Pancreas (tissue), 10 donors: ENCODE measurements around the gene ABCA6. TPM values are rescaled to one million over a fixed set of nuclear protein-coding genes. Genes with fewer than 3 reads are reported as not detected.

ENCODE experiments used
- ATAC-seq, 4 donors: fragments of 200-7000 bp; cut with Tn5 transposase; one replicate each; pipeline versions ENCODE4 v1.8.0 to v1.9.1; 2020; ENCODE audit warnings: mild to moderate bottlenecking in 4 of 4, moderate library complexity in 4 of 4
- DNase-seq, 6 donors: peaks; one replicate each; pipeline ENCODE4 v3.0.0-alpha.2; 2020
- FAIRE-seq: peaks from 2 replicates; lab custom pipeline; 2012; peaks lifted over from hg19 to GRCh38; lab: Jason Lieb, UNC
- H3K27ac ChIP-seq, 4 donors: fragments of 200-600 bp; sonication (generic); 1 replicate in 3 of 4; 2 replicates in 1 of 4; pipeline versions ENCODE4 v1.5.0 to v1.8.0; 2020
- H3K27me3 ChIP-seq, 4 donors: fragments of 200-600 bp; one replicate each; pipeline ENCODE4 v1.8.0; 2021
- H3K36me3 ChIP-seq, 3 donors: fragments of 200-600 bp; sonication (generic) in 1 of 3; one replicate each; pipeline versions ENCODE4 v1.5.0 to v1.8.0; 2020 to 2021
- H3K4me1 ChIP-seq, 3 donors: fragments of 200-600 bp; one replicate each; pipeline ENCODE4 v1.8.0; 2021
- H3K4me3 ChIP-seq, 4 donors: fragments of 200-600 bp; sonication (generic) in 2 of 4; one replicate each; pipeline versions ENCODE4 v1.5.0 to v1.8.0; 2020 to 2021
- H3K9me3 ChIP-seq, 4 donors: fragments of 200-600 bp; one replicate each; pipeline ENCODE4 v1.8.0; 2021
- WGBS, 2 donors: extraction: QIAGEN DNeasy Blood & Tissue Kit; methylation state at CpG; one replicate each; pipeline ENCODE4 v1.1.7; 2013; 5-methylcytosine and 5-hydroxymethylcytosine counted together
- intact Hi-C, 3 donors: fragments of 100-400 bp; cut with DNase I; formaldehyde crosslinking; loops; one replicate each; pipeline versions ENCODE4 v1.11.1 to v1.14.2; 2022
- polyA plus RNA-seq, 2 donors: library from polyadenylated mRNA; stranded (reverse); fragments of 200-250 nt; gene quantifications; one replicate each; pipeline ENCODE4 v1.2.3, GENCODE V29; 2013
- total RNA-seq, 6 donors: library from RNA; stranded (reverse); fragmentation: NEBNext Ultra II Directional in 4 of 6; extraction: Animal tissue kit (Norgen Biotek cat#: 25700) in 4 of 6; gene quantifications; one replicate each; pipeline versions ENCODE4 v1.2.1 to v1.2.4, GENCODE V29; 2021 to 2023
- TF ChIP-seq, protein P1 (sequence below), 4 donors: fragments of 200-600 bp; sonication (generic) in 3 of 4; IDR thresholded peaks; one replicate each; pipeline versions ENCODE4 v1.5.0 to v1.8.0; 2021; ENCODE audit warnings: antibody characterized with exemption in 4 of 4
- donor health status: healthy with polysubstance abuse.
- donor health status: DM: no; HTN: no; CAD: no; lungs with moderate emphysema.
- donor health status: DM: no; HTN: no; CAD: no.
- donor health status: control.
- donor health status: control.
- donor health status: Bipolar disorder and iron deficiency.
- donor health status: DM: yes; HTN: yes; CAD: no.
- donor health status: DM: no; HTN: no; CAD: no.
- donor health status: DM: no; HTN: no; CAD: no.
- donor health status: DM: yes; HTN: yes; CAD: no.

The ABCA6 gene
- total and polyA plus RNA-seq, 8 donors = 0.85 to 11.0 (median 4.1) TPM

DNA sequence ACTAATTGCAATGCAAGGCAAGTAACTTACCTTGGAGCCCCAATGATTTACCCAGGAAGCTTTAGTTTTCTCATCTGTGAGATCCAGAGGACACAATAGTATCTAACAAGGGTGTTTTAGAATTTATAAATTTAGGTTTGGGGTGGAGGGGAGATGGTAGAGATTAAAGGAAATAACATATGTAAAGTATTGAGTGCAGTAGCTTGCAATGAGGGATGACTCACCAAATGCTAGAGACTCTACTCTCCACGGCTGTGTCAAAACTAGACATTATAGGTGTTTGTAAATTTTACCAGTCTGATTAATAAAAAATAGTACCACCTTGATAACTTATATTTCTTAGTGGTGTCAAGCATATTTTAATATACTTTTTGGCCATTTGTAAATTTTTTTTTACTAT, 77.2 kb downstream of the ABCA6 start:
- no peak for ATAC-seq

DNA sequence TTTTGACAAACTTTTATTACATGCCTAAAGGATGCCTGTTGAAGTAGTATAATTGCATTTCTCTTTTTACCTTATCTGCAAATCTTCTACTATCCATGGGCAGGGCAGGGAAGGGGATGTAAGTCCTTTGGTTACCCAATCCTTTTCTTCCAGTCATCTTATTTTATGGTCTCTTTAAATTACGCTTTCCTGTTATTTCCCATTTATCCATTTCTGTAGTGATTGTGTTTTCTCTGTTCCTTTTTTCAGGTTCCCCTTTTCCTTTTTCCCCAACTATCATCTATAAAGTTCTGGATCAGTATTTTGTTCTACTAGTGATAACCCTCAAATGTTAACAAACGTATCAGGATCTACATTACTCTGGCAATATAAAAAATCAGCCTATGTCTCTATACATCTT, 77.7 kb downstream of the ABCA6 start:
- no peaks in the 10 kb centered on the region for H3K36me3 ChIP-seq
- H3K4me3 ChIP-seq = no peak overlapping the region
- DNase-seq (no peak), FAIRE-seq (no peak), ATAC-seq (no peak)
- H3K4me1 ChIP-seq = peaks cover 0 to 4% (median 3%) of the 10 kb centered on the region in 3 donors
- intact Hi-C loops = no loop called here
- 80 to 93% methylated on average over 2 of the region's 2 CpGs for WGBS, 2 donors
- H3K27ac ChIP-seq = no peak overlapping the region
- no peaks in the 10 kb centered on the region for H3K9me3 ChIP-seq
- H3K27me3 ChIP-seq = no peaks in the 10 kb centered on the region
- TF ChIP-seq, protein P1, sequence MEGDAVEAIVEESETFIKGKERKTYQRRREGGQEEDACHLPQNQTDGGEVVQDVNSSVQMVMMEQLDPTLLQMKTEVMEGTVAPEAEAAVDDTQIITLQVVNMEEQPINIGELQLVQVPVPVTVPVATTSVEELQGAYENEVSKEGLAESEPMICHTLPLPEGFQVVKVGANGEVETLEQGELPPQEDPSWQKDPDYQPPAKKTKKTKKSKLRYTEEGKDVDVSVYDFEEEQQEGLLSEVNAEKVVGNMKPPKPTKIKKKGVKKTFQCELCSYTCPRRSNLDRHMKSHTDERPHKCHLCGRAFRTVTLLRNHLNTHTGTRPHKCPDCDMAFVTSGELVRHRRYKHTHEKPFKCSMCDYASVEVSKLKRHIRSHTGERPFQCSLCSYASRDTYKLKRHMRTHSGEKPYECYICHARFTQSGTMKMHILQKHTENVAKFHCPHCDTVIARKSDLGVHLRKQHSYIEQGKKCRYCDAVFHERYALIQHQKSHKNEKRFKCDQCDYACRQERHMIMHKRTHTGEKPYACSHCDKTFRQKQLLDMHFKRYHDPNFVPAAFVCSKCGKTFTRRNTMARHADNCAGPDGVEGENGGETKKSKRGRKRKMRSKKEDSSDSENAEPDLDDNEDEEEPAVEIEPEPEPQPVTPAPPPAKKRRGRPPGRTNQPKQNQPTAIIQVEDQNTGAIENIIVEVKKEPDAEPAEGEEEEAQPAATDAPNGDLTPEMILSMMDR (IDR thresholded peaks at IDR 0.05) = no peak

More for the DNA sequence above, 77.2 kb downstream of the ABCA6 start:
- intact Hi-C loops = no loop called here
- Histone ChIP-seq H3K27ac (no peak overlapping the region), H3K4me3 (no peak overlapping the region), H3K27me3 (no peaks in the 10 kb centered on the region), H3K36me3 (no peaks in the 10 kb centered on the region), H3K9me3 (no peaks in the 10 kb centered on the region), H3K4me1 (peaks cover 0 to 4% (median 3%) of the 10 kb centered on the region in 3 donors)
- WGBS, 2 donors = 93 to 97% methylated on average over 1 of the region's 1 CpG
- FAIRE-seq = no peak
- no peak for DNase-seq
- TF ChIP-seq, protein P1 (IDR thresholded peaks at IDR 0.05) = no peak

DNA sequence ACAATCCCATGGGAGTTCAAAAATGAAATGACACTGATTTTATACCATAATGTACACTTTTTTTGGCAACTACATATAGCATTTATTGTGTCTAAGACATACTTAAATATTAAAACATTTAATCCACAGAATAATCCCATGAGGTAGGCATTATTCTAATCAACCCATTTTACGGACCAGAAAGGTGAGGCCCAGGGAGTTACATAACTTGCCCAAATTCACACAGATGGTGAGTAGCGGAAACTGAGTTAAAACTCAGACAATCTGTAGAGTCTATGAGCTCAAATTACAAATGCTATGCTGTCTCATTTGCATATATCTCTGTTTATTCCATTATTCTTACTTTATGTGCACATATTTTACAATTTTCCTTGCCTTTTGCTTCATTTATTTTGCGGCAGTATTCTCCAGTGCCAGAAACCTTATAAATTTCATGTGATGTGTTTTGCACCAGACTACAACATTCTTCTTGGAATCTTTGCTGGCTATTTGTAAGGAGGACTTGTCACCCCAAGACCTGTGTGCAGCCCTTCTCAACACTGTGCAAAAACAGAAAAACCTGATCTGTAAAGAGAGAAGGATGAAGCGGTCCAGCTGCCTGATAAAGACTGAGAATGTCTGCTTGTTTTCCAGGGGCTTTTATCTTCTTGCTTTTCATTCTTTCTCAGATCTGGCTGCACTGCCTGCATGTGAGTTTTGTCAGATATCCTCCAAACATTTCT, 78.7 kb downstream of the ABCA6 start:
- DNase-seq (no peak), ATAC-seq (no peak), FAIRE-seq (no peak)
- intact Hi-C loops = no loop called here
- H3K4me1 ChIP-seq = no peaks in the 10 kb centered on the region
- no peak overlapping the region for H3K27ac ChIP-seq
- TF ChIP-seq, protein P1 (IDR thresholded peaks at IDR 0.05) = no peak
- WGBS, 2 donors = 84% methylated on average over 4 of the region's 4 CpGs
- H3K9me3 ChIP-seq = no peaks in the 10 kb centered on the region
- H3K36me3 ChIP-seq = no peaks in the 10 kb centered on the region
- no peaks in the 10 kb centered on the region for H3K27me3 ChIP-seq
- H3K4me3 ChIP-seq = no peak overlapping the region

DNA sequence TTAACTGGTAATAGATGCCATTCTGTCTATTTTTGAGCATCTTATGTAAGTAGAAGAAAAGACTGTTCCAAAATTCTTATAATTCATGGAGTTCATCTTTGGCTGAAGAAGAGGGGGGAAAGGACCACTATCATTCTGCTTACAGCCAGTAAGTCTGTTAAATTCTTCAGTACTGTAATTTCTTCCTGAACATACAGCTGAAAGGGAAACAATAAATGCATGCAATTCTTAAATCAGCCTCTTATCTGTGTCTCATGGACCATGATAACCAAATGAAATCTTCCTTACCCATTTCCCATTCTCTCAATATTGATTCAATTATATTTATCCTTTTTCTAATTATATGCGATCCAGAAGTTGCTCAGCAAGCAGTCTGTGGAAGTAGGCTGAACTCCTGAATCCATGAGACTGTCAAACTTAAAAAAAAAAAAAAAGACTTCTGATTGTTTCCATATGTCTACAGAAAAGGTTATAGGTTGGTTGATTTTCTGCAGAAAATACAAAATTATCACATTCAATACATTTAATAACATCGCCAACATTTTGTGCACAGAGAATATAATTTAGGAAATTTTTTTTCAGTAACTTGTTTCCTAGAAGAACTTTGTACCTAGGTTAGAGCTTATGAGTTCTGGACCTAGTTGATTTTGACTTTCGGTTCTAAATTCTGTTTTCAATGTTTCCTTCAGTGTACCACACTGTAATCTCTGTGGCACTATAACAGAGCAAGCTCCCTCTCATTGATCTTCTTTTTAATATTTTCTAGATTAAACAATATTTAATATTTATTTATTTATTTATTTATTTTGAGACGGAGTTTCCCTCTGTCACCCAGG, 79.8 kb downstream of the ABCA6 start:
- ATAC-seq = no peak
- H3K9me3 ChIP-seq = no peaks in the 10 kb centered on the region
- H3K36me3 ChIP-seq = no peaks in the 10 kb centered on the region
- H3K27me3 ChIP-seq = no peaks in the 10 kb centered on the region
- FAIRE-seq = no peak
- DNase-seq = no peak
- H3K4me1 ChIP-seq = no peaks in the 10 kb centered on the region
- TF ChIP-seq, protein P1 (IDR thresholded peaks at IDR 0.05) = no peak
- intact Hi-C loops = no loop called here
- no peak overlapping the region for H3K4me3 ChIP-seq
- H3K27ac ChIP-seq = no peak overlapping the region
- 85 to 92% methylated on average over 4 of the region's 4 CpGs for WGBS, 2 donors
